Fibroblast of peridontal ligament (primary cell): ENCODE results near the gene CD300A.

ENCODE experiments used
- DNase-seq: peaks from one replicate; pipeline ENCODE4 v3.0.0-alpha.2; 2010; ENCODE audit errors: extremely low read depth

CD300A gene

DNA sequence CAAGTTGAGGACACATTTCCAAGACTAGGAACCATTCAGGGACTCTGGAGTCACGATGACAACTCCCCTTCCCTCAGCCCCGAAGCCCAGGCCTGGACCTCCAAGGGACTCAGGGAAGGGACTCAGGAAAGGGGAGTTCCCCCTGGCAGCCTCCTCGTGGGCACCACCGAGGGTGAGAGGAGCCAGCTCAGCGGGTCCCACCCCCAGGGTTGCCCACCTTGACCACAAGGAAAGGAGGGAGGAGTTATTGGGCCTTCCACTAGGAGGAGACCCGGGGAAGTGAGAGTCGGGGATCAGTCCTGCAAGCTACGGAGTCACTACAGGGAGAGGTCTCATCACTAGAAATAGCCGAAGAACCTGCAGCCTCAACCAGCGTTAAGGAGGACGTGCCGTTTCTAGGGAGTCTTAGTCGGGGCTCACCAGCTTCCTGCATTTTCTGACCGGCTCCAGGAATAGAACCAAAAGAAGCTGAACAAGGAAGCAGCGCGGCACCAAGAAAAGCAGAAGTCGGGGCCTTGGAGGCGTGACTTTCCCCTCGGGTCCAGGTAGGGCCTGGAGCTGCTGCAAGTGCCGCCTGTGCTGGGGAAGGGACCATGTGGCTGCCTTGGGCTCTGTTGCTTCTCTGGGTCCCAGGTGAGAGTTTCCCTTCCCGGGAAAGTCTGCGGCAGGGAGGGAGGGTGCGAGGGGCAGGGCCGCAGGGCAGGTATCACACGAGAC is at the start of gene CD300A:
CD300A (plus strand) TSS at position 524 of the 717 bp plus-strand sequence; CDS start at position 594, 70 bp downstream.
- DNase-seq, result no peak

- DNase-seq, result no peak
Measured at GRCh38 chr17:74417178-74418045, 49.0 kb upstream of the CD300A start.

DNA sequence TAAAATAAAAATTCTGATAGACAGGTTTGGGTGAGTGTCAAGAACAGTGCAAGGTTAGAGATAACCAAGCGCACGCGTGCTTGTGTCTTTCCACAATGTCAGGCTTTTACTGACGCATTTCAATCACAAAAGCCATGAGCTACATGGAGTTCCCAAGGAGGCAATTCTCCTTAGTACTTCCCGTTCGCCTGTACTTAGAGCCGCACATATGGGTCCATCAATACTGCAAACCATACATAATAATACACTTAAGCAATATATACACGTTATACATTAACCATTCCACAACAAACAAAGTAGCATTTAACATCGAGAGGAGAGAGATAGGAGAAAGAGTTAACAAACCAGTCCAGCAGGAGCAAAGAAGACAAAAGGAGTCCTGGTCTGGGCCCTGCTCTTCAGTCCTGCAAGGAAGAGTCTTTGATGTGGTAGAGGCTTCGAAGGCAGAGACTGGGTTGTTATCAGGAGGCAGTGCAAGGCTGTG is 46.5 kb upstream of the CD300A start:
- DNase-seq, result no peak

GRCh38 chr17:74424117-74424516 is 42.3 kb upstream of the CD300A start:
- DNase-seq, result no peak

- DNase-seq, result no peak
Measured at GRCh38 chr17:74424657-74425056, 41.8 kb upstream of the CD300A start.

DNA sequence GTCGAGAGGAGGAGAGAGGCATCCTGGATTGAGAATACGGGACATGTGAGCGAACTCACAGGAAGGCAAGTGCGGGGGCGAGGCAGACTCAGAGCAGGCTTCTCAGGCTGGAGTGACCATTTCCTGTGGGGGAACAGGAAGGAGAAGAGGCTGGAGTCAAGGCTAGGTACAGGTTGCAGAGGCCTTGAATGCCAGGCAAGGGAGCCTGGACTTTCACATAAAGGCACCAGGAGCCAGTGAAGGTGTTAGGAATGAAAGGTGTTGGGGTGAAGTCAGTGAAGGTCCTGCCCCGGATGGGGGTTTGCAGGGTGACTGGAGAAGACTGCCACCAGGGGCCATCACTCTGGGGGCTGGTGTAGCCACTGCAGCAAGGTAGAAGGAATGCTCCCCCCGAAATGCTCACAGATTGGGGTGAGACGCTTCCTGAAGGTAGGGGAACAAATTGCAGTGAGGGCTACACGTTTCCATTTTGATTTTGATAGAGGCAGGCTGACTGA is 39.8 kb upstream of the CD300A start:
- DNase-seq, result no peak

- DNase-seq, result no peak
Measured at GRCh38 chr17:74427048-74427762, 39.2 kb upstream of the CD300A start.

GRCh38 chr17:74427763-74428153 is 38.7 kb upstream of the CD300A start:
- DNase-seq, result no peak

DNA sequence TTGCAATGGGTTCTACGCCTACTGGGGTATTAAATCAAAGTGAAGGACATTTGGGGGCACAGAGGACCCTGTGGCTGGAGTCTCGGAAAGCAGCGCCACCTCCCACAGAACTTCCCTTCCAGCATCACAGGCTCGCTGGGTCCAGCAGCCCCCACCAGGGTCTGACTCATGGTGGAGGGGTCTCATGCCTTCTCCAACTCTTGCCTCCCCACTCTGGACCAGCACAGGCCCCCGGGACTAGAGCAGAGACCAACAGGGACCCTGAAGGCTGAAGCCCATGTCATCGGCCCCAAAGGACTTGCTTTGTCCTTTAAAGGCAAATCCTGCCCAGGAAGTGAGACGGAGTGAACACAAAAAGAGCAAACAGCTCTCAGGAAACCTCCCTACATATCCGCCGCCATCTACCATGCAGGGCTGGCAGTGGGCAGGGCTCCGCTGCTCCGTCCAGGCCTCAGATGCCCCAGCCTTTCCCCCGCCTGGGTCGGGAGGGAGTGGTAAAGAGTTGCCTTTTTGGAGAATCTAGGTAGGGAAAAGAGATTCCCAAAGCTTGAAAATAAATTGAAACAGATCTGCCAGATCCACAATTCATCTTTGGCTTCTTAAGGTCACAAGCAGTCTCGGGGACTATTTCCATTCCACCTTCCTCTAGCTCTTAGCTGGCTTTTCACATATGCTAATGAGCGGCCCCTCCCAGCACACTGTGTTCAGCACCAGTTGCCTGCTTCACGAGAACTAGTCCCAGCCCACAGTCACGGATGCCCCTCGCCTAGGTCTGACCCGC is 36.6 kb upstream of the CD300A start:
- DNase-seq, result no peak

GRCh38 chr17:74430385-74430705 is 36.1 kb upstream of the CD300A start:
- no peak for DNase-seq

- DNase-seq, result no peak
Measured at GRCh38 chr17:74430706-74431567, 35.5 kb upstream of the CD300A start.

DNA sequence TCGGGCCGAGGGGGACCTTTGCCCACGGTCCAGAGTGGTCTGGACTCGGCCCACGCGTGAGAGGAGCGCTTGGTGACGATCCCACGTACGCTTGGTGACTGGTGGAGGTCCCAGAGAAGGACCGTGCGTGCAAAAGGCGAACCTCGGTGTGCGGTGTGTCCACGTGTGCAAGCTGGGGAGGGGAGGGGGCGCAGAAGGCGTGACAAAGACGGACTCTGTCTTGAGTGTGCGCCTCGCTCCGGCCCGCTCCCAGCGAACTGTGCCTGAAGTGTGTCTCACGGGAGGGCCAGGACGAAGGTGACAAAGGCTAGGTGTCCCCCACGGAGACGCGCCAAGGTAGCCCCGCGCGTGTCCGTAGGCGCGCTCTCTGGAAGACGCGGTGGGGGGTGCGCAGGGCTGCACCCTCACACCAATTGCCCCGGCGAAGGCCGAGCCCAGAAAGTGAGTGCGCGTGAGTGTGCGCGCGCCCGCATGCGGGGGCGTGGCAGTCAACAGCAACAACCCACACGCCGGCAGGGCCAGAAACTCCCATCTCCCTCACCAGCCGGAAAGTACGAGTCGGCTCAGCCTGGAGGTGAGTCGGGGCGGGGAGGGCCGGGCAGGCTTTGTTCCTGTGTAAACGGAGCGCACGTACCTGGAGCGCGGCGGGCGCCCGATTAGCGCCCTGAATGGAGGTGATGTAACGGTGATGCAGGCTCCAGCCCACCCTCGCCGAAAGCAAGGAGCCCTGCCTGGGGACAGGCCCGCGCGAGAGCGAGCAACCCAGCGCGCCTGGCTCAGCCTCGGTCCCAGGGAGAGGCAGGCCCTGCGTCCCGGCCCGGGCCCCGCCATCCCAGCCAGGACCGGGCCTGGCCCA is 34.6 kb upstream of the CD300A start, which contains the start of gene GPRC5C:
GPRC5C (plus strand) TSS at position 521 of the 856 bp plus-strand sequence. CDS start 7,689 bp downstream, outside the sequence.
- no peak for DNase-seq

GRCh38 chr17:74432424-74432690 is 34.1 kb upstream of the CD300A start:
- DNase-seq, result no peak

- DNase-seq, result no peak
Measured at GRCh38 chr17:74432766-74433391, 33.6 kb upstream of the CD300A start.

DNA sequence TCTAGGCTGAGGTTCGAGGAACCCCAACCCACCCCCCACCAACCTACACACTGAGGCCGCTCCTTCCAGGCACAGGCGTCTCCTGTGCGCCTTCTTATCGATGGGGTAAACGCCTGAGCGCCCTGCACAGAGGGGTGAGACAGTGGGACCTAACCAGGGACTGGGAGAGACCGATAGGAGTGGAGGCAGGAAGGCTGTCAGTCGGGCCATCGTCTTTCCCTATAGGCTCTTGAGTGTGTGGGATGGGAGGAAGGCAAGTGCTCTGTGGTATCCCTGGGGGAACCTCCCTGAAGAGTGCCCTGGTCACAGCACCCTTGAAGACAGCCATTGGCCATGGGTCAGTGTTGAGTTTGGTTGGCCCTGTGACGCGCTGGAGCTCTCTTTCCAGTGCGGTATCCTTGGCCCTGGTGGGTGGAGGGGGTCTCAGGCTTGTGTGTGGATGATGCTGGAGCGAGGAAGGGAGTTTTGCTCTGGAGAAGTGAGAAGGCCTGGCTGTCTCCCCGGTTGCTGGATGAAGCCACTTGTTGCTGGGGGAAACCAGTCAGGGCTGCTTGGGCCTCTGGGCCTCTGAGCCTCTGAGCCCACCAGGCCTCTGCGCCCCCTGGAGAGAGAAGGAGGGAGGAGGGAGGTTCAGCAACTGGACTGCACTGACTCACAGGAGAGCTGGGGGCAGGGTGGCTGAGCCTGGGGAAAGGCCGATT is 32.9 kb upstream of the CD300A start:
- DNase-seq, result no peak

DNA sequence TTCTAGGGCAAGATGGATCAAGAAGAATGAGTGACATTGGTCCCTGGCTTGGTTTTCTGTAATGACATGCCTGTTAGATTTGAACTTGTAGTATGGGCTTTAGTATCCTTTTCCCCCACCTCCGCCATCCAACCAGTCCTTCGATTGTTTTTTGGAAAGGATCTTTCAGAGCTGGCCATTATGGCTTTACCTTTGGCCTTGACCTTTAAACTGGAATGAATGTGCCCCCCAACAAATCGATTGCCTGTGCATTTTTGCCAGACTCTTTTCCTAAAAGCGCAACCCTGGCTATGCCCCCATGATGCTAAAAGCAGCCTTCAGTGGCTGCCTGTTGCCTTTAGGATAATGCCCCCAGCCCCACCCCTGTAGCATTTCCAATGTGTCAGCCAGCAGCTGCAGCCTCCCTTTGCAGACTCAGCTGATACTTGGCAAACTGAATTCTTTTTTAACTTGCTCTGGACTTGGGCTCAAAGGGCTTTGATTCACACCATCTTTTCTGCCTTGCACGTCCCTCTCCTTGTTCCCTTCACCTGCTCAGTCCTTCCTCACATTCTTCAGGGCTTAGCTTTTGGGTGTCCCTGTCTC is 30.6 kb upstream of the CD300A start:
- no peak for DNase-seq

DNA sequence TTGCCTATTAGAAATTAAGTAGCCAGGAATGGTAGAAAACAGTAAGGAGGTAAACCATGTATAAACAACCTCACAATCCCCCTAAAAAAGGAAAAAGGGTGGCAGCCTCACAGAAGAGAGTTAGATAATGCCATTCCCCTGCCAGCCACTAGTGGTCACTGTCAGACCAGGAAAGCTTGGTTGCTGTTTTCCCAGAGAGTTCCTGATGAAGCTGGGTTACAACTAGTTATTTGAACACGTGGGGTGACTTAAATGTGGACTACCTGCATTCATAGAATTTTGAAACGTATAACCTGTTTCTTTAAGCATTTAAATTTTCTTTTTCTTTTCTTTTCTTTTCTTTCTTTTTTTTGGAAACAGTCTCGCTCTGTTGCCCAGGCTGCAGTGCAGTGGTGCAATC is 28.7 kb upstream of the CD300A start:
- no peak for DNase-seq
